Measurements from ENCODE around the gene RUNX3. TPM values are rescaled to one million over a fixed set of nuclear protein-coding genes. Genes with fewer than 3 reads are reported as not detected.

Gene RUNX3
- total RNA-seq, 1 experiment from 2014 or later, result 0.28 TPM

- Mint-ChIP-seq H3K4me3 (ENCODE audit: low read depth, unreplicated experiment) (no peak overlapping the region), H3K36me3 (ENCODE audit: insufficient read depth, unreplicated experiment) (peaks cover 5% of the 10 kb centered on the region), H3K27me3 (ENCODE audit: unreplicated experiment) (peaks cover 84% of the 10 kb centered on the region), H3K4me1 (ENCODE audit: low read depth, unreplicated experiment) (no peaks in the 10 kb centered on the region), H3K27ac (ENCODE audit: unreplicated experiment) (no peak overlapping the region), H3K9me3 (ENCODE audit: low read depth, unreplicated experiment) (no peaks in the 10 kb centered on the region)
- no peak for TF ChIP-seq CTCF (IDR thresholded peaks at IDR 0.05; ENCODE audit: unreplicated experiment)
- CTCF ChIA-PET, result no interaction called here
- intact Hi-C loops (cut with micrococcal nuclease; ENCODE audit: unreplicated experiment), result no loop called here
- no TSS peak for BruUV-seq (replicated peaks)
- no peak for DNase-seq
Measured at GRCh38 chr1:24936684-24937083, 6.6 kb upstream of the RUNX3 start.

GRCh38 chr1:24935615-24936484 lies 5.8 kb upstream of the RUNX3 start:
- BruUV-seq (replicated peaks), result no TSS peak
- Mint-ChIP-seq H3K36me3 (ENCODE audit: insufficient read depth, unreplicated experiment) (peaks cover 5% of the 10 kb centered on the region), H3K9me3 (ENCODE audit: low read depth, unreplicated experiment) (no peaks in the 10 kb centered on the region), H3K27ac (ENCODE audit: unreplicated experiment) (no peak overlapping the region), H3K4me1 (ENCODE audit: low read depth, unreplicated experiment) (no peaks in the 10 kb centered on the region), H3K27me3 (ENCODE audit: unreplicated experiment) (peaks cover 89% of the 10 kb centered on the region), H3K4me3 (ENCODE audit: low read depth, unreplicated experiment) (no peak overlapping the region)
- intact Hi-C loops (cut with micrococcal nuclease; ENCODE audit: unreplicated experiment), result no loop called here
- no peak for TF ChIP-seq CTCF (IDR thresholded peaks at IDR 0.05; ENCODE audit: unreplicated experiment)
- CTCF ChIA-PET, result no interaction called here
- no peak for DNase-seq

GRCh38 chr1:24935196-24935526 lies 5.1 kb upstream of the RUNX3 start:
- Mint-ChIP-seq H3K36me3 (ENCODE audit: insufficient read depth, unreplicated experiment) (no peaks in the 10 kb centered on the region), H3K4me3 (ENCODE audit: low read depth, unreplicated experiment) (no peak overlapping the region), H3K27me3 (ENCODE audit: unreplicated experiment) (peaks cover 85% of the 10 kb centered on the region), H3K9me3 (ENCODE audit: low read depth, unreplicated experiment) (no peaks in the 10 kb centered on the region), H3K4me1 (ENCODE audit: low read depth, unreplicated experiment) (no peaks in the 10 kb centered on the region), H3K27ac (ENCODE audit: unreplicated experiment) (no peak overlapping the region)
- no peak for TF ChIP-seq CTCF (IDR thresholded peaks at IDR 0.05; ENCODE audit: unreplicated experiment)
- CTCF ChIA-PET, result no interaction called here
- no peak for DNase-seq
- BruUV-seq (replicated peaks), result no TSS peak
- intact Hi-C loops (cut with micrococcal nuclease; ENCODE audit: unreplicated experiment), result no loop called here

GRCh38 chr1:24934310-24935195 lies 4.5 kb upstream of the RUNX3 start:
- Mint-ChIP-seq H3K4me1 (ENCODE audit: low read depth, unreplicated experiment) (no peaks in the 10 kb centered on the region), H3K36me3 (ENCODE audit: insufficient read depth, unreplicated experiment) (no peaks in the 10 kb centered on the region), H3K4me3 (ENCODE audit: low read depth, unreplicated experiment) (no peak overlapping the region), H3K27ac (ENCODE audit: unreplicated experiment) (no peak overlapping the region), H3K27me3 (ENCODE audit: unreplicated experiment) (peaks cover 79% of the 10 kb centered on the region), H3K9me3 (ENCODE audit: low read depth, unreplicated experiment) (no peaks in the 10 kb centered on the region)
- BruUV-seq (replicated peaks), result no TSS peak
- no peak for DNase-seq
- intact Hi-C loops (cut with micrococcal nuclease; ENCODE audit: unreplicated experiment), result loop anchor here (5.0 kb wide), 1 partner anchor 103 kb away; no protein-coding TSS in a partner anchor
- CTCF ChIA-PET, result no interaction called here
- no peak for TF ChIP-seq CTCF (IDR thresholded peaks at IDR 0.05; ENCODE audit: unreplicated experiment)
